Measurements from ENCODE around the gene SRPK1. TPM values are rescaled to one million over a fixed set of nuclear protein-coding genes. Genes with fewer than 3 reads are reported as not detected.
"Not testable (repeated sequence)": the region's sequence is repeated elsewhere in the genome, so short reads cannot be mapped to it uniquely, and the experiment has no call there.

Gene SRPK1
- total RNA-seq, 2 experiments from 2014 or later = 75.6 to 109 TPM

DNA sequence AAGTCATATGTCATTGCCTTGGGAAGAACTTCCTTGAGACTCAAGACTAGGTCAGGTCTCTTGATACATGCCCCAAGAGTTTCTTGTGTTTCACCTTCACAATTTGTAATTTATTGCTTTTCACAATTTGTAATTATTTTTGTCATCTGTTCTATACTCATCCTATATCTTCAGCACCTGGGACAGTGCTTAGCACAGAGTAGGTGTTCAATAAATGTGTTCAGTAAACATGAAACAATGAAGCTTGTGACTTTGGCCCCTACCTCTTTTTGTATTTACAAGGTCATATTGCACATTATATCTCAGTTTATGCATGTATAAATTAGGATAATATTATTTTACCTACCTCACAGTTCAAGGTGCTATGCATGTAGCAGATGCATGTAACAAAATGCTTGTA, 21.5 kb upstream of the SRPK1 start:
- no peak overlapping the region for H3K4me2 ChIP-seq (ENCODE audit: low read length)
- TF ChIP-seq, protein P1, sequence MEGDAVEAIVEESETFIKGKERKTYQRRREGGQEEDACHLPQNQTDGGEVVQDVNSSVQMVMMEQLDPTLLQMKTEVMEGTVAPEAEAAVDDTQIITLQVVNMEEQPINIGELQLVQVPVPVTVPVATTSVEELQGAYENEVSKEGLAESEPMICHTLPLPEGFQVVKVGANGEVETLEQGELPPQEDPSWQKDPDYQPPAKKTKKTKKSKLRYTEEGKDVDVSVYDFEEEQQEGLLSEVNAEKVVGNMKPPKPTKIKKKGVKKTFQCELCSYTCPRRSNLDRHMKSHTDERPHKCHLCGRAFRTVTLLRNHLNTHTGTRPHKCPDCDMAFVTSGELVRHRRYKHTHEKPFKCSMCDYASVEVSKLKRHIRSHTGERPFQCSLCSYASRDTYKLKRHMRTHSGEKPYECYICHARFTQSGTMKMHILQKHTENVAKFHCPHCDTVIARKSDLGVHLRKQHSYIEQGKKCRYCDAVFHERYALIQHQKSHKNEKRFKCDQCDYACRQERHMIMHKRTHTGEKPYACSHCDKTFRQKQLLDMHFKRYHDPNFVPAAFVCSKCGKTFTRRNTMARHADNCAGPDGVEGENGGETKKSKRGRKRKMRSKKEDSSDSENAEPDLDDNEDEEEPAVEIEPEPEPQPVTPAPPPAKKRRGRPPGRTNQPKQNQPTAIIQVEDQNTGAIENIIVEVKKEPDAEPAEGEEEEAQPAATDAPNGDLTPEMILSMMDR (conservative IDR thresholded peaks at IDR 0.05; ENCODE audit: low read length) = no peak
- TF ChIP-seq EZH2phosphoT487 (IDR thresholded peaks at IDR 0.05; ENCODE audit: borderline replicate concordance, low read depth, low read length) = no peak
- no peaks in the 10 kb centered on the region for H3K9me3 ChIP-seq (ENCODE audit: low read length)
- POLR2A ChIA-PET = no interaction called here
- DNase-seq (ENCODE audit: low spot score) = no peak
- no peaks in the 10 kb centered on the region for H3K9me2 ChIP-seq (ENCODE audit: insufficient read depth, low read length)
- intact Hi-C loops (cut with micrococcal nuclease; ENCODE audit: unreplicated experiment) = no loop called here
- no peaks in the 10 kb centered on the region for H3K4me1 ChIP-seq (ENCODE audit: insufficient read depth, low read length, poor library complexity, severe bottlenecking)
- BruUV-seq (replicated peaks) = no TSS peak
- H2AFZ ChIP-seq (ENCODE audit: low read length) = no peak overlapping the region
- CTCF ChIA-PET (ENCODE audit: unreplicated experiment) = no interaction called here
- H3K36me3 ChIP-seq (ENCODE audit: insufficient read depth, low read length) = no peaks in the 10 kb centered on the region
- no peak overlapping the region for H3K27ac ChIP-seq (ENCODE audit: low read depth, low read length, poor library complexity, severe bottlenecking)
- no peaks in the 10 kb centered on the region for H4K20me1 ChIP-seq (ENCODE audit: insufficient read depth, low read length)
- no peaks in the 10 kb centered on the region for H3K79me2 ChIP-seq (ENCODE audit: insufficient read depth, low read depth, low read length)
- no peak overlapping the region for H3K4me3 ChIP-seq (ENCODE audit: low read depth, low read length, poor library complexity, severe bottlenecking)

DNA sequence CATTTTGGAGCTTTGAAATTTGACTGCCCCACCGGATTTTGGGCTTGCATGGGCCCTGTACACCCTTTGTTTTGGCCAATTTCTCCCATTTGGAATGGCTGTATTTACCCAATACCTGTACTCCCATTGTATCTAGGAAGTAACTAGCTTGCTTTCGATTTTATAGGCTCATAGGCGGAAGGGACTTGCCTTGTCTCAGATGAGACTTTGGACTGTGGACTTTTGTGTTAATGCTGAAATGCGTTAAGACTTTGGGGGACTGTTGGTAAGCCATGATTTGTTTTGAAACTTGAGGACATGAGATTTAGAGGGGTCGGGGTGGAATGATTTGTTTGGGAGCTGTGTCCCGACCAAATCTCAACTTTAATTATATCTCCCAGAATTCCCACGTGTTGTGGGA, 20.3 kb upstream of the SRPK1 start:
- H3K9me2 ChIP-seq (ENCODE audit: insufficient read depth, low read length); H3K4me1 ChIP-seq (ENCODE audit: insufficient read depth, low read length, poor library complexity, severe bottlenecking); intact Hi-C loops (cut with micrococcal nuclease; ENCODE audit: unreplicated experiment); CTCF ChIA-PET (ENCODE audit: unreplicated experiment); H2AFZ ChIP-seq (ENCODE audit: low read length); DNase-seq (ENCODE audit: low spot score); H3K4me2 ChIP-seq (ENCODE audit: low read length); H3K79me2 ChIP-seq (ENCODE audit: insufficient read depth, low read depth, low read length); POLR2A ChIA-PET; H3K4me3 ChIP-seq (ENCODE audit: low read depth, low read length, poor library complexity, severe bottlenecking); H3K9me3 ChIP-seq (ENCODE audit: low read length); H4K20me1 ChIP-seq (ENCODE audit: insufficient read depth, low read length); BruUV-seq (replicated peaks); H3K36me3 ChIP-seq (ENCODE audit: insufficient read depth, low read length); H3K27ac ChIP-seq (ENCODE audit: low read depth, low read length, poor library complexity, severe bottlenecking): not testable (repeated sequence)

DNA sequence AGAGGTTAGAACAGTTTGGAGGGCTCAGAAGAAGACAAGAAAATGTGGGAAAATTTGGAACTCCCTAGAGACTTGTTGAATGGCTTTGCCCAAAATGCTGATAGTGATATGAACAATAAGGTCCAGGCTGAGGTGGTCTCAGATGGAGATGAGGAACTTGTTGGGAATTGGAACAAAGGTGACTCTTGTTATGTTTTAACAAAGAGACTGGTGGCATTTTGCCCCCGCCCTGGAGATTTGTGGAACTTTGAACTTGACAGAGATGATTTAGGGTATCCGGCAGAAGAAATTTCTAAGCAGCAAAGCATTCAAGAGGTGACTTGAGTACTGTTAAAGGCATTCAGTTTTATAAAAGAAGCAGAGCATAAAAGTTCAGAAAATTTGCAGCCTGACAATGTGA, 19.1 kb upstream of the SRPK1 start:
- H3K4me1 ChIP-seq (ENCODE audit: insufficient read depth, low read length, poor library complexity, severe bottlenecking); CTCF ChIA-PET (ENCODE audit: unreplicated experiment); H3K36me3 ChIP-seq (ENCODE audit: insufficient read depth, low read length); H3K9me2 ChIP-seq (ENCODE audit: insufficient read depth, low read length); BruUV-seq (replicated peaks); H2AFZ ChIP-seq (ENCODE audit: low read length); H4K20me1 ChIP-seq (ENCODE audit: insufficient read depth, low read length); H3K4me3 ChIP-seq (ENCODE audit: low read depth, low read length, poor library complexity, severe bottlenecking); DNase-seq (ENCODE audit: low spot score); H3K79me2 ChIP-seq (ENCODE audit: insufficient read depth, low read depth, low read length); H3K9me3 ChIP-seq (ENCODE audit: low read length); H3K4me2 ChIP-seq (ENCODE audit: low read length); POLR2A ChIA-PET; H3K27ac ChIP-seq (ENCODE audit: low read depth, low read length, poor library complexity, severe bottlenecking); intact Hi-C loops (cut with micrococcal nuclease; ENCODE audit: unreplicated experiment): not testable (repeated sequence)

DNA sequence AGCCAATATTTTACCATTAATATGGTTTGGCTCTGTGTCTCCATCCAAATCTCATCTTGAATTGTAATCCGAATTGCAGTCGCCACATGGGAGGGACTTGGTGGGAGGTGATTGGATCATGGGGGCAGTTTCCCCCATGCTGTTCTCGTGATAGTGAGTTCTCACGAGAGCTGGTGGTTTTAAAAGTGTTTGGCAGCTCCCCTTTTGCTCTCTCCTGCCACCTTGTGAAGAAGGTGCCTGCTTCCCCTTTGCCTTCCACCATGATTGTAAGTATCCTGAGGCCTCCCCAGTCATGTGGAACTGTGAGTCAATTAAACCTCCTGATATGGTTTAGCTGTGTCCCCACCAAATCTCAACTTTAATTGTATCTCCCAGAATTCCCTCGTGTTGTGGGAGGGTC, 18.4 kb upstream of the SRPK1 start:
- H3K27ac ChIP-seq (ENCODE audit: low read depth, low read length, poor library complexity, severe bottlenecking); H3K9me3 ChIP-seq (ENCODE audit: low read length); H3K4me2 ChIP-seq (ENCODE audit: low read length); POLR2A ChIA-PET; intact Hi-C loops (cut with micrococcal nuclease; ENCODE audit: unreplicated experiment); H3K4me3 ChIP-seq (ENCODE audit: low read depth, low read length, poor library complexity, severe bottlenecking); H2AFZ ChIP-seq (ENCODE audit: low read length); BruUV-seq (replicated peaks); CTCF ChIA-PET (ENCODE audit: unreplicated experiment); H3K4me1 ChIP-seq (ENCODE audit: insufficient read depth, low read length, poor library complexity, severe bottlenecking); H3K9me2 ChIP-seq (ENCODE audit: insufficient read depth, low read length); H3K36me3 ChIP-seq (ENCODE audit: insufficient read depth, low read length); H3K79me2 ChIP-seq (ENCODE audit: insufficient read depth, low read depth, low read length); DNase-seq (ENCODE audit: low spot score); H4K20me1 ChIP-seq (ENCODE audit: insufficient read depth, low read length): not testable (repeated sequence)

Measured in OCI-LY7 (cell line).